Gastrocnemius medialis (tissue), 4 donors: Measurements from ENCODE around the gene SPATA13. TPM values are rescaled to one million over a fixed set of nuclear protein-coding genes. Genes with fewer than 3 reads are reported as not detected.
"Not testable (repeated sequence)": the region's sequence is repeated elsewhere in the genome, so short reads cannot be mapped to it uniquely, and the experiment has no call there.

ENCODE experiments used
- ATAC-seq, 2 donors: fragments of 150-250 bp; one replicate each; pipeline ENCODE4 v1.9.1; 2016
- DNase-seq, 2 donors: peaks; one replicate each; pipeline ENCODE4 v3.0.0-alpha.2; 2019
- H3K27ac ChIP-seq, 4 donors: fragments of 200-600 bp; sonication (generic); 1 replicate in 1 of 4; 2 replicates in 3 of 4; pipeline ENCODE4 v1.5.1; 2016 to 2018; ENCODE audit warnings: mild to moderate bottlenecking in 2 of 4, moderate library complexity in 1 of 4
- H3K27me3 ChIP-seq, 3 donors: fragments of 200-600 bp; sonication (generic) in 2 of 3; 1 replicate in 1 of 3; 2 replicates in 2 of 3; pipeline versions ENCODE4 v1.5.1 to v1.6.0; 2016 to 2019; ENCODE audit warnings: mild to moderate bottlenecking in 1 of 3, moderate library complexity in 1 of 3
- H3K36me3 ChIP-seq, 2 donors: fragments of 200-600 bp; sonication (generic) in 1 of 2; one replicate each; pipeline ENCODE4 v1.5.1; 2017 to 2018
- H3K4me1 ChIP-seq, 2 donors: fragments of 200-600 bp; sonication (generic) in 1 of 2; one replicate each; pipeline ENCODE4 v1.5.1; 2016 to 2017; ENCODE audit warnings: mild to moderate bottlenecking in 2 of 2
- H3K4me3 ChIP-seq, 4 donors: fragments of 200-600 bp; sonication (generic) in 3 of 4; 1 replicate in 1 of 4; 2 replicates in 3 of 4; pipeline ENCODE4 v1.5.1; 2016 to 2019; ENCODE audit warnings: mild to moderate bottlenecking in 2 of 4
- H3K9me3 ChIP-seq, 3 donors: fragments of 200-600 bp; sonication (generic) in 2 of 3; 1 replicate in 1 of 3; 2 replicates in 2 of 3; pipeline ENCODE4 v1.5.1; 2016 to 2019
- CTCF ChIP-seq, 5 experiments: fragments of 450-650 bp in 3 of 5; fragments of 200-600 bp in 2 of 5; sonication (generic) in 2 of 5; IDR thresholded peaks in 4 of 5; conservative IDR thresholded peaks in 1 of 5; 1 replicate in 4 of 5; 2 replicates in 1 of 5; pipeline ENCODE4 v1.5.1; 2016 to 2019; ENCODE audit warnings: antibody characterized with exemption in 5 of 5, mild to moderate bottlenecking in 3 of 5, moderate library complexity in 3 of 5
- POLR2A ChIP-seq, 2 donors: fragments of 450-650 bp; IDR thresholded peaks; one replicate each; pipeline ENCODE4 v1.6.1; 2017; ENCODE audit warnings: antibody characterized with exemption in 2 of 2, mild to moderate bottlenecking in 2 of 2, moderate library complexity in 2 of 2
- in situ Hi-C, 4 donors: fragments of 200-750 bp; cut with MboI; loops; one replicate each; pipeline versions ENCODE4 v1.15.0 to v1.8.0; 2017; ENCODE audit warnings: low sequenced_read_pairs in 4 of 4
- intact Hi-C: fragments of 100-400 bp; cut with DNase I; formaldehyde crosslinking; loops from one replicate; pipeline ENCODE4 v1.15.1; 2023; ENCODE audit warnings: low total_unique reads
- total RNA-seq, 4 donors: library from RNA; depleted of rRNA; stranded (reverse); fragments of >200 nt; gene quantifications; one replicate each; pipeline versions ENCODE4 v1.1.0 to v1.2.3, GENCODE V29; 2016

Gene SPATA13
- total RNA-seq, 4 donors from 2014 or later: 3.2 to 17.0 (median 5.8) TPM

DNA sequence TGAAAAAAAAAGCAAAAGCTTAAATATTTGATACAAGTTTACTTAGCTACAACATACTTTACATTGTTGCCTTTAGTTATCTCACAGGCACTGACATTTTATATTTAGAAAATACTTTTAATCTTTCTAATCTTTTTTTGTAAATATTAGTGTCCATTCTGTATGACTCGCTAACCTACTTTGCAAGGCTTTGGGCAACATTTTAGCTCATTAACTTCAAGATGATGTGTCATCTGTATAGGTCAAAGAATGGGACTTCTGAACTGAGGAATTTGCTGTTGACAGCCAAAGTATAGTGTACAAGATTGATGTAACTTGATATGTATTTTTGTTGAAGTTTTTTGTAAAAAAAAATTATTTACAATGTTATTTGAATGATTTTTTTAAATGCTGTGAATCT lies 146.1 kb downstream of the SPATA13 start:
- Histone ChIP-seq H3K4me3 (no peak overlapping the region), H3K27me3 (no peaks in the 10 kb centered on the region), H3K9me3 (no peaks in the 10 kb centered on the region), H3K36me3 (no peaks in the 10 kb centered on the region), H3K27ac (peak overlapping the region in 3 of 4 donors; percentile 28 to 68 (median 43)), H3K4me1 (peaks cover 0 to 5% of the 10 kb centered on the region in 2 donors)
- ATAC-seq (no peak), DNase-seq (no peak)
- TF ChIP-seq CTCF (IDR thresholded peaks at IDR 0.05 in 4 of 5, conservative IDR thresholded peaks at IDR 0.05 in 1 of 5): no peak
- TF ChIP-seq POLR2A (IDR thresholded peaks at IDR 0.05): no peak
- in situ Hi-C loops: no loop called here
- intact Hi-C loops: no loop called here

GRCh38 chr13:24307211-24308067 lies 146.9 kb downstream of the SPATA13 start:
- in situ Hi-C loops: no loop called here
- intact Hi-C loops: no loop called here
- TF ChIP-seq POLR2A (IDR thresholded peaks at IDR 0.05) (no peak), CTCF (IDR thresholded peaks at IDR 0.05 in 4 of 5, conservative IDR thresholded peaks at IDR 0.05 in 1 of 5) (no peak)
- no peaks in the 10 kb centered on the region for H3K36me3 ChIP-seq
- no peak overlapping the region for H3K4me3 ChIP-seq
- H3K27me3 ChIP-seq: no peaks in the 10 kb centered on the region
- ATAC-seq: peak in 1 of 2 donors; percentile 13
- H3K27ac ChIP-seq: peak overlapping the region in 3 of 4 donors; percentile 28 to 68 (median 43)
- peaks cover 0 to 5% of the 10 kb centered on the region in 2 donors for H3K4me1 ChIP-seq
- DNase-seq: no peak
- H3K9me3 ChIP-seq: no peaks in the 10 kb centered on the region

GRCh38 chr13:24308068-24308445 lies 147.5 kb downstream of the SPATA13 start:
- peak overlapping the region in 3 of 4 donors; percentile 28 to 68 (median 43) for H3K27ac ChIP-seq
- in situ Hi-C loops (no loop called here), intact Hi-C loops (no loop called here)
- TF ChIP-seq POLR2A (IDR thresholded peaks at IDR 0.05): no peak
- TF ChIP-seq CTCF (IDR thresholded peaks at IDR 0.05 in 4 of 5, conservative IDR thresholded peaks at IDR 0.05 in 1 of 5): no peak
- ATAC-seq: no peak
- H3K9me3 ChIP-seq: no peaks in the 10 kb centered on the region
- no peaks in the 10 kb centered on the region for H3K27me3 ChIP-seq
- no peak for DNase-seq
- no peaks in the 10 kb centered on the region for H3K36me3 ChIP-seq
- peaks cover 0 to 5% of the 10 kb centered on the region in 2 donors for H3K4me1 ChIP-seq
- no peak overlapping the region for H3K4me3 ChIP-seq

DNA sequence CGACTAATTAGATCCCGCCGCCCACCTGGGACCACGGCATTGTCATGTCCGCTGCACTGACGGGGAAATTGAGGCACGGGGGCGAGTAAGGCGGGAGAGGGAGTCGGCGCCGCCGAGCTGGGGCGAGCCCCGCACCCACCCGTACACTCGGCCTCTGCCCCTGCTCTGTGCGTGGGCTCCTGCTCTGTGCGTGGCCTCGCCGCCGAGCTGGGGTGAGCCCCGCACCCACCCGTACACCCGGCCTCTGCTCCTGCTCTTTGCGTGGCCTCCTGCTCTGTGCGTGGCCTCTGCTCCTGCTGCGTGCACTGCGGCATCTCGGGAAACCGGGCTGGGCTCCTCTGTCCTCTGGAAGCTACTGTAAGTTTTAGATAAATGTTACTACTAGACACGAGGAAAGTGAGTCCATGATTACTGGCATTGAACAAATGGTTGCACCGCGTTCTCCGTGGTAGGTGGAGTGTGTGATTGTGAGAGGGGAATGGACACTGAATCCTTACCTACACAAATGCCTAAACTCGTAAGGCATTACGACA lies 148.0 kb downstream of the SPATA13 start:
- H3K9me3 ChIP-seq: no peaks in the 10 kb centered on the region
- peaks cover 0 to 5% of the 10 kb centered on the region in 2 donors for H3K4me1 ChIP-seq
- TF ChIP-seq POLR2A (IDR thresholded peaks at IDR 0.05): no peak
- no peak for TF ChIP-seq CTCF (IDR thresholded peaks at IDR 0.05 in 4 of 5, conservative IDR thresholded peaks at IDR 0.05 in 1 of 5)
- intact Hi-C loops: no loop called here
- in situ Hi-C loops: no loop called here
- peak overlapping the region in 3 of 4 donors; percentile 28 to 68 (median 43) for H3K27ac ChIP-seq
- ATAC-seq (no peak), DNase-seq (no peak)
- H3K27me3 ChIP-seq: no peaks in the 10 kb centered on the region
- no peaks in the 10 kb centered on the region for H3K36me3 ChIP-seq
- H3K4me3 ChIP-seq: no peak overlapping the region

- H3K4me1 ChIP-seq, H3K36me3 ChIP-seq, intact Hi-C loops, H3K4me3 ChIP-seq, H3K9me3 ChIP-seq, DNase-seq, H3K27me3 ChIP-seq, in situ Hi-C loops, ATAC-seq: not testable (repeated sequence)
- H3K27ac ChIP-seq: peak within 1 kb of the TSS in 3 of 4 donors; percentile 28 to 68 (median 43)
Measured at GRCh38 chr13:24309300-24309699, 148.8 kb downstream of the SPATA13 start, which contains the start of gene C1QTNF9. Gene C1QTNF9 (plus strand): TSS chr13:24309580. CDS start chr13:24316004, 6,424 bp downstream.
